Erythroblast (primary cell): Measurements from ENCODE around the gene SMG5.

Experiments used
- DNase-seq, 2 experiments: peaks; one replicate each; lab custom pipeline; 2025; lab: John Stamatoyannopoulos, UW
- GATA1 ChIP-seq: IDR thresholded peaks from 2 replicates; pipeline ENCODE4 v1.6.1; 2011; ENCODE audit warnings: low read depth, mild to moderate bottlenecking, control low read depth, low read length, moderate library complexity
- POLR2A ChIP-seq: IDR thresholded peaks from 2 replicates; pipeline ENCODE4 v1.6.1; 2011; ENCODE audit warnings: mild to moderate bottlenecking, low read length

SMG5 gene

DNA sequence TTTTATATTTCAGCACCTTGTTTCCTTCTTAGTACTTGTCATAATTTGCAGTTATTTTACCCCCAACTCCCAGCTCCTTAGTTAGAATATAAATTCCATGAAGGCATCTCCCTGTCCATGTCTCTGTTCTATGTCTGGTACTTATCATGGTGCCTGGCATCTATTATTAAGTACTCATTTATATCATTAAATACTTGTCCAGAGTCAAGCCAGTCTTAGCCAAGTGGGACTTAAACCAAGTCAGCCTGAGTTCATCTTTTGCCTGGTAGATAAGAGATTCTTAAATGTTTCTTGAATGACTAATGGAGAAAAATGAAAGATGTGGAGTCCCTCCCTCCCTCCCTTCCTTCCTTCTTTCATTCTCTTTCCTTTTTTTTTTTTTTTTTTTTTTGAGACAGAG lies 79.3 kb downstream of the SMG5 start:
- TF ChIP-seq GATA1, result no peak
- no peak for TF ChIP-seq POLR2A

DNA sequence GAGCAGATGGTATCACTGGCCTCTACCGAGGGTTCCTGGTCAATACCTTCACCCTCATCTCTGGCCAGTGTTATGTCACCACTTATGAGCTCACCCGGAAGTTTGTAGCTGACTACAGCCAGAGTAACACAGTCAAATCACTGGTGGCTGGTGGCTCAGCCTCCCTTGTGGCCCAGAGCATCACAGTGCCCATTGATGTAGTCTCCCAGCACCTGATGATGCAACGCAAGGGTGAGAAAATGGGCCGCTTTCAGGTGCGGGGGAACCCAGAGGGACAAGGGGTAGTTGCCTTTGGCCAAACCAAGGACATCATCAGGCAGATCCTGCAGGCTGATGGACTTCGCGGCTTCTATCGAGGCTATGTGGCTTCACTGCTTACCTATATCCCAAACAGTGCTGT lies 82.6 kb downstream of the SMG5 start:
- TF ChIP-seq POLR2A (no peak), GATA1 (no peak)
- no peak for DNase-seq

More for the DNA sequence above, 79.3 kb downstream of the SMG5 start:
- peak in 1 of 2 experiments; percentile 11 for DNase-seq
